Measurements from ENCODE around the gene ASAH2B. TPM values are rescaled to one million over a fixed set of nuclear protein-coding genes. Genes with fewer than 3 reads are reported as not detected.
"Not testable (repeated sequence)": the region's sequence is repeated elsewhere in the genome, so short reads cannot be mapped to it uniquely, and the experiment has no call there.

ASAH2B gene
- total RNA-seq, 2 experiments from 2014 or later = 0.13 to 0.34 TPM

GRCh38 chr10:50774868-50775267, 35.1 kb downstream of the ASAH2B start:
- H3K79me2 ChIP-seq (ENCODE audit: insufficient read depth, low read depth, low read length); H3K36me3 ChIP-seq (ENCODE audit: insufficient read depth, low read length); intact Hi-C loops (cut with micrococcal nuclease; ENCODE audit: unreplicated experiment); H3K9me2 ChIP-seq (ENCODE audit: insufficient read depth, low read length); H3K9me3 ChIP-seq (ENCODE audit: low read length); CTCF ChIA-PET (ENCODE audit: unreplicated experiment); POLR2A ChIA-PET; H2AFZ ChIP-seq (ENCODE audit: low read length); H3K27ac ChIP-seq (ENCODE audit: low read depth, low read length, poor library complexity, severe bottlenecking); H4K20me1 ChIP-seq (ENCODE audit: insufficient read depth, low read length); H3K4me2 ChIP-seq (ENCODE audit: low read length); BruUV-seq (replicated peaks); H3K4me3 ChIP-seq (ENCODE audit: low read depth, low read length, poor library complexity, severe bottlenecking); H3K4me1 ChIP-seq (ENCODE audit: insufficient read depth, low read length, poor library complexity, severe bottlenecking): not testable (repeated sequence)
- TF ChIP-seq, protein P1, sequence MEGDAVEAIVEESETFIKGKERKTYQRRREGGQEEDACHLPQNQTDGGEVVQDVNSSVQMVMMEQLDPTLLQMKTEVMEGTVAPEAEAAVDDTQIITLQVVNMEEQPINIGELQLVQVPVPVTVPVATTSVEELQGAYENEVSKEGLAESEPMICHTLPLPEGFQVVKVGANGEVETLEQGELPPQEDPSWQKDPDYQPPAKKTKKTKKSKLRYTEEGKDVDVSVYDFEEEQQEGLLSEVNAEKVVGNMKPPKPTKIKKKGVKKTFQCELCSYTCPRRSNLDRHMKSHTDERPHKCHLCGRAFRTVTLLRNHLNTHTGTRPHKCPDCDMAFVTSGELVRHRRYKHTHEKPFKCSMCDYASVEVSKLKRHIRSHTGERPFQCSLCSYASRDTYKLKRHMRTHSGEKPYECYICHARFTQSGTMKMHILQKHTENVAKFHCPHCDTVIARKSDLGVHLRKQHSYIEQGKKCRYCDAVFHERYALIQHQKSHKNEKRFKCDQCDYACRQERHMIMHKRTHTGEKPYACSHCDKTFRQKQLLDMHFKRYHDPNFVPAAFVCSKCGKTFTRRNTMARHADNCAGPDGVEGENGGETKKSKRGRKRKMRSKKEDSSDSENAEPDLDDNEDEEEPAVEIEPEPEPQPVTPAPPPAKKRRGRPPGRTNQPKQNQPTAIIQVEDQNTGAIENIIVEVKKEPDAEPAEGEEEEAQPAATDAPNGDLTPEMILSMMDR (conservative IDR thresholded peaks at IDR 0.05; ENCODE audit: low read length) = peak; percentile 38; the same call in 1 of the 2 replicates
- DNase-seq (ENCODE audit: low spot score) = peak; percentile 10

- H4K20me1 ChIP-seq (ENCODE audit: insufficient read depth, low read length); H3K36me3 ChIP-seq (ENCODE audit: insufficient read depth, low read length); CTCF ChIA-PET (ENCODE audit: unreplicated experiment); H3K79me2 ChIP-seq (ENCODE audit: insufficient read depth, low read depth, low read length); H3K9me2 ChIP-seq (ENCODE audit: insufficient read depth, low read length); H3K4me3 ChIP-seq (ENCODE audit: low read depth, low read length, poor library complexity, severe bottlenecking); BruUV-seq (replicated peaks); H2AFZ ChIP-seq (ENCODE audit: low read length); H3K4me1 ChIP-seq (ENCODE audit: insufficient read depth, low read length, poor library complexity, severe bottlenecking); H3K4me2 ChIP-seq (ENCODE audit: low read length); POLR2A ChIA-PET; H3K9me3 ChIP-seq (ENCODE audit: low read length); intact Hi-C loops (cut with micrococcal nuclease; ENCODE audit: unreplicated experiment); DNase-seq (ENCODE audit: low spot score); H3K27ac ChIP-seq (ENCODE audit: low read depth, low read length, poor library complexity, severe bottlenecking): not testable (repeated sequence)
Measured at GRCh38 chr10:50780036-50780435, 40.3 kb downstream of the ASAH2B start.

DNA sequence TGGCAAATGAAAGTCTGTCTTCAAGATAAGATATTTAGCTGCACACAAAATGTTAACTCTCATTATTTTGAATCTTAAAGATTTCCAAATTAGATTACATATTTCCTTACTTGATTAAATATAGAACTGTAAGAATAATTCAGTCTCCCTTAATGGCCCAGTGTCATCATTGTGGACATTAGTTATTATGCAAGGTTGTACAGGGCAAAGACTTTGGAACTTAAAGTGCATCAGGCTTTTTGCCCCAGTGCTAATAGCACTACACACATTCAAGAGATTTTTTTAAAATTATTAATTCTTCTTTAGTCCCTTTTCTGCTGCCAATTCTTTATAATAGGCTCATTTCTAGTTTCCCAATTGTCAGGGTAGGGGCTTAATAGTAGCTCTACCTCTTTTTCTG, 42.3 kb downstream of the ASAH2B start:
- H3K9me3 ChIP-seq (ENCODE audit: low read length); H3K36me3 ChIP-seq (ENCODE audit: insufficient read depth, low read length); H3K9me2 ChIP-seq (ENCODE audit: insufficient read depth, low read length); BruUV-seq (replicated peaks); H3K4me1 ChIP-seq (ENCODE audit: insufficient read depth, low read length, poor library complexity, severe bottlenecking); H3K4me3 ChIP-seq (ENCODE audit: low read depth, low read length, poor library complexity, severe bottlenecking); H3K27ac ChIP-seq (ENCODE audit: low read depth, low read length, poor library complexity, severe bottlenecking); H4K20me1 ChIP-seq (ENCODE audit: insufficient read depth, low read length); H3K79me2 ChIP-seq (ENCODE audit: insufficient read depth, low read depth, low read length); H3K4me2 ChIP-seq (ENCODE audit: low read length); DNase-seq (ENCODE audit: low spot score); CTCF ChIA-PET (ENCODE audit: unreplicated experiment); POLR2A ChIA-PET; intact Hi-C loops (cut with micrococcal nuclease; ENCODE audit: unreplicated experiment); H2AFZ ChIP-seq (ENCODE audit: low read length): not testable (repeated sequence)

- H2AFZ ChIP-seq (ENCODE audit: low read length); POLR2A ChIA-PET; H3K79me2 ChIP-seq (ENCODE audit: insufficient read depth, low read depth, low read length); DNase-seq (ENCODE audit: low spot score); BruUV-seq (replicated peaks); intact Hi-C loops (cut with micrococcal nuclease; ENCODE audit: unreplicated experiment); H3K4me3 ChIP-seq (ENCODE audit: low read depth, low read length, poor library complexity, severe bottlenecking); H3K4me1 ChIP-seq (ENCODE audit: insufficient read depth, low read length, poor library complexity, severe bottlenecking); H3K9me2 ChIP-seq (ENCODE audit: insufficient read depth, low read length); H3K27ac ChIP-seq (ENCODE audit: low read depth, low read length, poor library complexity, severe bottlenecking); H4K20me1 ChIP-seq (ENCODE audit: insufficient read depth, low read length); H3K9me3 ChIP-seq (ENCODE audit: low read length); H3K36me3 ChIP-seq (ENCODE audit: insufficient read depth, low read length); CTCF ChIA-PET (ENCODE audit: unreplicated experiment); H3K4me2 ChIP-seq (ENCODE audit: low read length): not testable (repeated sequence)
Measured at GRCh38 chr10:50787962-50788361, 48.2 kb downstream of the ASAH2B start.
